Measurements from ENCODE around the gene NT5DC3. TPM values are rescaled to one million over a fixed set of nuclear protein-coding genes. Genes with fewer than 3 reads are reported as not detected.

Gene NT5DC3
- total and polyA plus RNA-seq, 2 of the 13 experiments (the other 11 are each of a cell fraction or from before 2014, with no cell fraction given), result 3.2 to 6.6 TPM

DNA sequence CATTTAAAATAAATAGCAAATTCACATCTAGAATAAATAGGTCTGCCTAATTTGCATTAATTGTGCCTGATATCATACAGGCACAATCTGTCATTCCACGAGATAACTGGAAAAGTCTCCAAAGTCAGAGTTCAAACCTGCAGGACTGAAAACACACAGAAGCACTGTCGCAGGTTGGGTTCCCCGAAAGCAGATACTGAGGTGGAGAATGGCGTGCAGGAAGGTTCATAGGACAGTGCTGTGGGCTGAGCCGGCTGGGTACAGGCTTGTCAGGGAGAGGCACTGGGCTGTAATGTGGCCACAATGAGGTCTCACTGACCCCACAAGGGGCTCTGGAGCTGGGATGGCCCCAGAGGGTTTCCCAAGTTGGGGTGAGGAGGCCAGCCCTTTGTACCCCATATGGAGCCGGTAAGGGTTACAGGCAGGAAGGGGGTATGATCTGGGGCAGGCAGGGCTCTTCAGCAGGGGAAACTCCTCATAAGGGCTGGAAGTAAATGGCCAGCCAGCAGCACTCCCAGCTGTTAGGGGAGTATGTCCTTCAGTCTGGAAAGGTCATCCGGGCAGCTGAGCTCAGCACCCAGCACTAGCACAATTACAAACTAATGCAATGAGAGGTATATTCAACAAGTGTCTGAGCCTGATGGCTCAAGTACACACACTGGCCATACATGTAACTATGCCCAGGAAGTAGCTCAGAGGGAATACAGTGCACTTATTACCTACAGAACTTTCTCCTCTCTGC lies 68.5 kb downstream of the NT5DC3 start (continued):
- TF ChIP-seq CENPBD1 (CRISPR knock-in tag; IDR thresholded peaks at IDR 0.05; ENCODE audit: borderline replicate concordance, low read depth), result no peak
- no peak for TF ChIP-seq PPARG (CRISPR knock-in tag; conservative IDR thresholded peaks at IDR 0.05)
- TF ChIP-seq CHD2 (IDR thresholded peaks at IDR 0.05; ENCODE audit: low read depth, low read length), result no peak
- TF ChIP-seq ZNF773 (CRISPR knock-in tag; IDR thresholded peaks at IDR 0.05; ENCODE audit: borderline replicate concordance), result no peak
- no peak for TF ChIP-seq KDM4B (CRISPR knock-in tag; IDR thresholded peaks at IDR 0.05)
- no peak for TF ChIP-seq ZNF207 (IDR thresholded peaks at IDR 0.05; ENCODE audit: borderline replicate concordance)
- no peak for TF ChIP-seq ISX (CRISPR knock-in tag; conservative IDR thresholded peaks at IDR 0.05)

DNA sequence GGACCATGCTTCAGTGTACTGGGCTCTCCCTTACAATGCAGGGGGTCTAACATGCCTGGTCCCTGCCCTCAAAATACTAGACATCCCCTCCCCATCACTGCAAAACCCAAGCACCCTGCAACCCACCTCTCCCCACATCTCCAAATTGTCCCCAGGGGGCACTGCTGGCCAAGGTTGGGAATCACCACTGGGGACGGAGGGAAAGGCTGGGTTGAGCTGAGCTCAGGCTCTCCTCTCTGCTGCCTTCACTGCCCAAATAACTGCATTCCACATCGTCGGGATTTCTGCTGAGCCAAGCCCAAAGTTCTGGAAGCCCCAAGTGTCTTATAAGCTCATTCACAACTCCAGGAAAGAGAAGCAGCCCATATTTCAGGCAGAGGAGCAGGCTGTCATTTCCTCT lies 69.6 kb downstream of the NT5DC3 start:
- WGBS (ENCODE audit: low lambda C conversion rate), result 52% methylated on average over 3 of the region's 3 CpGs
- intact Hi-C loops (cut with micrococcal nuclease; ENCODE audit: unreplicated experiment) (loop anchor here (1.0 to 10.0 kb wide), 2 partner anchors 99 to 163 kb away; partner anchors contain the start of gene HSP90B1), in situ Hi-C loops (cut with HindIII; ENCODE audit: extremely low pct_ligation_motif_present, low pct_unique_long_range_greater_than_20kb) (loop anchor here (10.0 kb wide), 1 partner anchor 93 kb away; no protein-coding TSS in a partner anchor)
- Histone ChIP-seq H4K20me1 (ENCODE audit: insufficient read depth, low read length) (no peaks in the 10 kb centered on the region), H3K9me3 (ENCODE audit: low read length) (no peaks in the 10 kb centered on the region), H3K27ac (ENCODE audit: extremely low read length, insufficient read depth, low read length) (no peak overlapping the region), H3K4me2 (ENCODE audit: low read depth, low read length) (no peak overlapping the region), H3K27me3 (ENCODE audit: control insufficient read depth in 1 of 2, insufficient read depth in 2 of 2, low read length in 2 of 2) (no peaks in the 10 kb centered on the region), H3K9ac (ENCODE audit: insufficient read depth, low read depth, low read length) (no peak overlapping the region), H3K4me3 (replicated peaks in 1 of 3; ENCODE audit: insufficient read depth in 1 of 3, low read depth in 2 of 3, low read length in 3 of 3) (no peak overlapping the region), H3K36me3 (replicated peaks in 1 of 2; ENCODE audit: control insufficient read depth in 1 of 2, insufficient read depth in 2 of 2, low read length in 2 of 2) (peaks cover 0 to 6% of the 10 kb centered on the region in 2 experiments; a peak in 2 of 5 replicates), H3K79me2 (ENCODE audit: insufficient read depth, low read length) (no peaks in the 10 kb centered on the region), H3K4me1 (ENCODE audit: insufficient read depth, low read length) (peaks cover 9% of the 10 kb centered on the region; the same call in 1 of the 2 replicates), H2AFZ (ENCODE audit: low read length) (no peak overlapping the region)
- BruUV-seq (replicated peaks), result no TSS peak
- DNase-seq (ENCODE audit: low spot score) (peak; percentile 42), FAIRE-seq (peak; percentile 34), ATAC-seq (peak; percentile 92)
- peak; percentile 88 for TF ChIP-seq STAG1 (CRISPR knock-in tag; IDR thresholded peaks at IDR 0.05)
- TF ChIP-seq ZNF280B (CRISPR knock-in tag; IDR thresholded peaks at IDR 0.05; ENCODE audit: borderline replicate concordance), result no peak
- TF ChIP-seq, protein P1, sequence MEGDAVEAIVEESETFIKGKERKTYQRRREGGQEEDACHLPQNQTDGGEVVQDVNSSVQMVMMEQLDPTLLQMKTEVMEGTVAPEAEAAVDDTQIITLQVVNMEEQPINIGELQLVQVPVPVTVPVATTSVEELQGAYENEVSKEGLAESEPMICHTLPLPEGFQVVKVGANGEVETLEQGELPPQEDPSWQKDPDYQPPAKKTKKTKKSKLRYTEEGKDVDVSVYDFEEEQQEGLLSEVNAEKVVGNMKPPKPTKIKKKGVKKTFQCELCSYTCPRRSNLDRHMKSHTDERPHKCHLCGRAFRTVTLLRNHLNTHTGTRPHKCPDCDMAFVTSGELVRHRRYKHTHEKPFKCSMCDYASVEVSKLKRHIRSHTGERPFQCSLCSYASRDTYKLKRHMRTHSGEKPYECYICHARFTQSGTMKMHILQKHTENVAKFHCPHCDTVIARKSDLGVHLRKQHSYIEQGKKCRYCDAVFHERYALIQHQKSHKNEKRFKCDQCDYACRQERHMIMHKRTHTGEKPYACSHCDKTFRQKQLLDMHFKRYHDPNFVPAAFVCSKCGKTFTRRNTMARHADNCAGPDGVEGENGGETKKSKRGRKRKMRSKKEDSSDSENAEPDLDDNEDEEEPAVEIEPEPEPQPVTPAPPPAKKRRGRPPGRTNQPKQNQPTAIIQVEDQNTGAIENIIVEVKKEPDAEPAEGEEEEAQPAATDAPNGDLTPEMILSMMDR (CRISPR knock-in tag; IDR thresholded peaks at IDR 0.05), result peak; percentile 79
- 0 out of 2 replicates have a peak, but pooled peaks have one; percentile 23 for TF ChIP-seq SALL1 (CRISPR knock-in tag; IDR thresholded peaks at IDR 0.05)
- peak; percentile 68 for TF ChIP-seq SMC3 (IDR thresholded peaks at IDR 0.05; ENCODE audit: low read length)
- TF ChIP-seq RAD21 (CRISPR knock-in tag; IDR thresholded peaks at IDR 0.05), result peak; percentile 79
- no peak for TF ChIP-seq TOPORS (CRISPR knock-in tag; IDR thresholded peaks at IDR 0.05)
- no peak for TF ChIP-seq ATF1 (CRISPR knock-in tag; IDR thresholded peaks at IDR 0.05)
- CTCF ChIA-PET (ENCODE audit: low intra/inter-chr PET ratio, low total read pairs), result interaction anchor here (1.7 kb wide), 1 partner anchor 99 kb away, joined by 7 read pairs; no protein-coding TSS in a partner anchor
- POLR2A ChIA-PET, result no interaction called here

Data from HepG2 (cell line).